Esophagus squamous epithelium (tissue), 5 donors: ENCODE measurements around the gene TRA2B. TPM values are rescaled to one million over a fixed set of nuclear protein-coding genes. Genes with fewer than 3 reads are reported as not detected.
"Not testable (repeated sequence)": the region's sequence is repeated elsewhere in the genome, so short reads cannot be mapped to it uniquely, and the experiment has no call there.

Source experiments
- DNase-seq: peaks from one replicate; lab custom pipeline; 2025; lab: John Stamatoyannopoulos, UW
- H3K27ac ChIP-seq, 4 donors: fragments of 200-600 bp; sonication (generic); one replicate each; pipeline ENCODE4 v1.5.1; 2016 to 2019; ENCODE audit warnings: mild to moderate bottlenecking in 1 of 4
- H3K27me3 ChIP-seq, 4 donors: fragments of 200-600 bp; sonication (generic); 1 replicate in 3 of 4; 2 replicates in 1 of 4; pipeline versions ENCODE4 v1.5.1 to v1.6.0; 2017 to 2021; ENCODE audit warnings: antibody characterized with exemption in 1 of 4
- H3K36me3 ChIP-seq, 3 donors: fragments of 200-600 bp; sonication (generic); one replicate each; pipeline ENCODE4 v1.5.1; 2016 to 2019
- H3K4me1 ChIP-seq, 3 donors: fragments of 200-600 bp; sonication (generic); one replicate each; pipeline ENCODE4 v1.5.1; 2017 to 2019
- H3K4me3 ChIP-seq, 4 donors: fragments of 200-600 bp; sonication (generic); 1 replicate in 3 of 4; 2 replicates in 1 of 4; pipeline ENCODE4 v1.5.1; 2016 to 2019; ENCODE audit warnings: mild to moderate bottlenecking in 2 of 4, moderate library complexity in 1 of 4
- H3K9me3 ChIP-seq, 3 donors: fragments of 200-600 bp; sonication (generic); one replicate each; pipeline ENCODE4 v1.5.1; 2016 to 2019
- CTCF ChIP-seq, 6 experiments: fragments of 450-650 bp in 4 of 6; fragments of 200-600 bp in 2 of 6; sonication (generic) in 2 of 6; IDR thresholded peaks; one replicate each; pipeline ENCODE4 v1.5.1; 2016 to 2019; ENCODE audit warnings: antibody characterized with exemption in 6 of 6, mild to moderate bottlenecking in 4 of 6, moderate library complexity in 4 of 6
- POLR2A ChIP-seq, 4 donors: fragments of 450-650 bp; IDR thresholded peaks; one replicate each; pipeline ENCODE4 v1.6.1; 2017; ENCODE audit warnings: antibody characterized with exemption in 4 of 4, mild to moderate bottlenecking in 4 of 4, moderate library complexity in 3 of 4
- WGBS, 2 donors: methylation state at CpG; one replicate each; pipeline ENCODE4 v1.1.5; 2018; 5-methylcytosine and 5-hydroxymethylcytosine counted together
- intact Hi-C: fragments of 100-400 bp; cut with DNase I; formaldehyde crosslinking; loops from one replicate; pipeline ENCODE4 v1.15.0; 2022
- total RNA-seq, 4 donors: library from RNA; depleted of rRNA; stranded (reverse); fragments of >200 nt; gene quantifications; one replicate each; pipeline ENCODE4 v1.1.0, GENCODE V29; 2016
- donor health status: DM: yes; HTN: yes; CAD: no.

The TRA2B gene
- total RNA-seq, 4 donors from 2014 or later: 83.3 to 396 (median 171) TPM

GRCh38 chr3:185915642-185916041 is 22.2 kb downstream of the TRA2B start:
- H3K27ac ChIP-seq: no peak overlapping the region
- H3K9me3 ChIP-seq: no peaks in the 10 kb centered on the region
- H3K36me3 ChIP-seq: peaks cover 23 to 82% (median 62%) of the 10 kb centered on the region in 3 donors
- WGBS, 2 donors: 84 to 90% methylated on average over 4 of the region's 4 CpGs
- no peak overlapping the region for H3K4me3 ChIP-seq
- TF ChIP-seq POLR2A (IDR thresholded peaks at IDR 0.05) (no peak), CTCF (IDR thresholded peaks at IDR 0.05) (no peak)
- intact Hi-C loops: no loop called here
- H3K27me3 ChIP-seq: no peaks in the 10 kb centered on the region
- peaks cover 0 to 4% (median 0%) of the 10 kb centered on the region in 3 donors for H3K4me1 ChIP-seq
- no peak for DNase-seq

GRCh38 chr3:185914911-185915629 is 22.7 kb downstream of the TRA2B start:
- intact Hi-C loops: no loop called here
- Histone ChIP-seq H3K27ac (no peak overlapping the region), H3K4me1 (peaks cover 0 to 4% (median 0%) of the 10 kb centered on the region in 3 donors), H3K27me3 (no peaks in the 10 kb centered on the region), H3K9me3 (no peaks in the 10 kb centered on the region), H3K4me3 (no peak overlapping the region), H3K36me3 (peaks cover 17 to 76% (median 56%) of the 10 kb centered on the region in 3 donors)
- TF ChIP-seq POLR2A (IDR thresholded peaks at IDR 0.05) (no peak), CTCF (IDR thresholded peaks at IDR 0.05) (no peak)
- DNase-seq: no peak
- WGBS, 2 donors: 73 to 79% methylated on average over 6 of the region's 6 CpGs

GRCh38 chr3:185912929-185913901 is 24.6 kb downstream of the TRA2B start:
- peaks cover 0 to 4% (median 0%) of the 10 kb centered on the region in 3 donors for H3K4me1 ChIP-seq
- no peak overlapping the region for H3K27ac ChIP-seq
- TF ChIP-seq CTCF (IDR thresholded peaks at IDR 0.05) (no peak), POLR2A (IDR thresholded peaks at IDR 0.05) (no peak)
- H3K36me3 ChIP-seq: peaks cover 10 to 57% (median 38%) of the 10 kb centered on the region in 3 donors
- H3K27me3 ChIP-seq: no peaks in the 10 kb centered on the region
- no peak overlapping the region for H3K4me3 ChIP-seq
- intact Hi-C loops: no loop called here
- 65 to 75% methylated on average over 7 of the region's 7 CpGs for WGBS, 2 donors
- no peaks in the 10 kb centered on the region for H3K9me3 ChIP-seq
- no peak for DNase-seq

GRCh38 chr3:185912512-185912911 is 25.3 kb downstream of the TRA2B start:
- Histone ChIP-seq H3K4me1 (peaks cover 0 to 4% (median 0%) of the 10 kb centered on the region in 3 donors), H3K27me3 (no peaks in the 10 kb centered on the region), H3K27ac (no peak overlapping the region), H3K9me3 (no peaks in the 10 kb centered on the region), H3K4me3 (no peak overlapping the region), H3K36me3 (peaks cover 6 to 50% (median 31%) of the 10 kb centered on the region in 3 donors)
- WGBS, 2 donors: 78 to 82% methylated on average over 11 of the region's 11 CpGs
- intact Hi-C loops: no loop called here
- TF ChIP-seq POLR2A (IDR thresholded peaks at IDR 0.05): no peak
- no peak for TF ChIP-seq CTCF (IDR thresholded peaks at IDR 0.05)
- no peak for DNase-seq

- H3K4me3 ChIP-seq, H3K4me1 ChIP-seq, intact Hi-C loops, H3K27me3 ChIP-seq, DNase-seq, H3K27ac ChIP-seq, H3K9me3 ChIP-seq: not testable (repeated sequence)
- 22 to 27% methylated on average over 2 of the region's 2 CpGs for WGBS, 2 donors
- H3K36me3 ChIP-seq: peaks cover 0 to 36% (median 17%) of the 10 kb centered on the region in 3 donors
Observed at GRCh38 chr3:185911076-185911448, 26.8 kb downstream of the TRA2B start.

GRCh38 chr3:185910322-185911075 is 27.3 kb downstream of the TRA2B start:
- DNase-seq, intact Hi-C loops, H3K27ac ChIP-seq, H3K4me1 ChIP-seq, H3K9me3 ChIP-seq, H3K4me3 ChIP-seq, H3K27me3 ChIP-seq: not testable (repeated sequence)
- H3K36me3 ChIP-seq: peaks cover 0 to 30% (median 17%) of the 10 kb centered on the region in 3 donors
- 54 to 70% methylated on average over 3 to 5 of the region's 5 CpGs for WGBS, 2 donors

- H3K9me3 ChIP-seq, intact Hi-C loops, H3K4me1 ChIP-seq, DNase-seq, H3K27me3 ChIP-seq, H3K4me3 ChIP-seq, H3K27ac ChIP-seq: not testable (repeated sequence)
- WGBS, 2 donors: 67 to 78% methylated on average over 4 of the region's 4 CpGs
- H3K36me3 ChIP-seq: peaks cover 0 to 24% (median 13%) of the 10 kb centered on the region in 3 donors
Observed at GRCh38 chr3:185909913-185910312, 27.9 kb downstream of the TRA2B start.
